ENCODE measurements around the gene HBS1L. TPM values are rescaled to one million over a fixed set of nuclear protein-coding genes. Genes with fewer than 3 reads are reported as not detected.

Gene HBS1L
- polyA plus RNA-seq, 3 donors: 16.0 to 48.9 (median 36.3) TPM

- Mint-ChIP-seq H3K4me1 (no peaks in the 10 kb centered on the region), H3K27ac (no peak overlapping the region), H3K4me3 (no peak overlapping the region), H3K27me3 (ENCODE audit: low read depth in 3 of 3) (peaks cover 0 to 8% (median 4%) of the 10 kb centered on the region in 3 donors), H3K9me3 (peaks cover 0 to 2% (median 0%) of the 10 kb centered on the region in 7 donors), H3K36me3 (no peaks in the 10 kb centered on the region)
- Histone ChIP-seq H4K20me1 (ENCODE audit: insufficient read depth, low read length) (no peaks in the 10 kb centered on the region), H3K9me3 (replicated peaks in 1 of 2; ENCODE audit: control insufficient read depth in 1 of 2, insufficient read depth in 1 of 2, low read length in 2 of 2) (no peaks in the 10 kb centered on the region), H3K27ac (ENCODE audit: low read depth in 1 of 2, low read length in 2 of 2) (no peak overlapping the region), H3K27me3 (ENCODE audit: control insufficient read depth in 2 of 2, insufficient read depth in 2 of 2, low read length in 2 of 2) (no peaks in the 10 kb centered on the region), H3K36me3 (replicated peaks in 1 of 2; ENCODE audit: control insufficient read depth in 1 of 2, insufficient read depth in 2 of 2, low read length in 2 of 2) (no peaks in the 10 kb centered on the region), H2AFZ (ENCODE audit: insufficient read depth, low read depth, low read length, poor library complexity, severe bottlenecking) (no peak overlapping the region), H3K4me3 (replicated peaks in 1 of 3; ENCODE audit: low read depth in 2 of 3, low read length in 3 of 3) (no peak overlapping the region), H3K4me2 (replicated peaks; ENCODE audit: extremely low read depth, low read length, poor library complexity, severe bottlenecking) (no peak overlapping the region), H3K79me2 (ENCODE audit: insufficient read depth, low read length) (no peaks in the 10 kb centered on the region), H3K4me1 (ENCODE audit: control insufficient read depth in 1 of 2, insufficient read depth in 2 of 2, low read length in 2 of 2) (no peaks in the 10 kb centered on the region), H3K9ac (ENCODE audit: insufficient read depth, low read length, poor library complexity, severe bottlenecking) (no peak overlapping the region)
- no peak for TF ChIP-seq CTCF (IDR thresholded peaks at IDR 0.05)
- 83% methylated on average over 5 of the region's 6 CpGs for WGBS (ENCODE audit: insufficient coverage)
- DNase-seq: peak in 1 of 3 donors; percentile 8
- intact Hi-C loops (cut with micrococcal nuclease): loop anchor here (10.0 kb wide), 1 partner anchor 806 kb away; no protein-coding TSS in a partner anchor
Observed at GRCh38 chr6:134930463-134930862, 124.2 kb downstream of the HBS1L start.

GRCh38 chr6:134928151-134928900, 126.3 kb downstream of the HBS1L start:
- Mint-ChIP-seq H3K4me3 (no peak overlapping the region), H3K27ac (no peak overlapping the region), H3K4me1 (no peaks in the 10 kb centered on the region), H3K27me3 (ENCODE audit: low read depth in 3 of 3) (peaks cover 4 to 8% (median 4%) of the 10 kb centered on the region in 3 donors), H3K36me3 (no peaks in the 10 kb centered on the region), H3K9me3 (peaks cover 0 to 2% (median 0%) of the 10 kb centered on the region in 7 donors)
- no peaks in the 10 kb centered on the region for H4K20me1 ChIP-seq (ENCODE audit: insufficient read depth, low read length)
- no peaks in the 10 kb centered on the region for H3K79me2 ChIP-seq (ENCODE audit: insufficient read depth, low read length)
- H3K27ac ChIP-seq (ENCODE audit: low read depth in 1 of 2, low read length in 2 of 2): no peak overlapping the region
- no peak for TF ChIP-seq CTCF (IDR thresholded peaks at IDR 0.05)
- no peak overlapping the region for H2AFZ ChIP-seq (ENCODE audit: insufficient read depth, low read depth, low read length, poor library complexity, severe bottlenecking)
- no peaks in the 10 kb centered on the region for H3K27me3 ChIP-seq (ENCODE audit: control insufficient read depth in 2 of 2, insufficient read depth in 2 of 2, low read length in 2 of 2)
- intact Hi-C loops (cut with micrococcal nuclease): no loop called here
- WGBS (ENCODE audit: insufficient coverage): 94% methylated on average over 3 of the region's 6 CpGs
- no peaks in the 10 kb centered on the region for H3K4me1 ChIP-seq (ENCODE audit: control insufficient read depth in 1 of 2, insufficient read depth in 2 of 2, low read length in 2 of 2)
- no peak for DNase-seq
- H3K36me3 ChIP-seq (replicated peaks in 1 of 2; ENCODE audit: control insufficient read depth in 1 of 2, insufficient read depth in 2 of 2, low read length in 2 of 2): no peaks in the 10 kb centered on the region
- H3K9ac ChIP-seq (ENCODE audit: insufficient read depth, low read length, poor library complexity, severe bottlenecking): no peak overlapping the region
- H3K9me3 ChIP-seq (replicated peaks in 1 of 2; ENCODE audit: control insufficient read depth in 1 of 2, insufficient read depth in 1 of 2, low read length in 2 of 2): no peaks in the 10 kb centered on the region
- H3K4me2 ChIP-seq (replicated peaks; ENCODE audit: extremely low read depth, low read length, poor library complexity, severe bottlenecking): no peak overlapping the region
- no peak overlapping the region for H3K4me3 ChIP-seq (replicated peaks in 1 of 3; ENCODE audit: low read depth in 2 of 3, low read length in 3 of 3)
